ENCODE measurements around the gene COL13A1. TPM values are rescaled to one million over a fixed set of nuclear protein-coding genes. Genes with fewer than 3 reads are reported as not detected.

Gene COL13A1
- total RNA-seq, 1 donor from 2014 or later: 9.5 TPM

- intact Hi-C loops (cut with DNase I): no loop called here
- DNase-seq (ENCODE audit: low spot score): no peak
Observed at GRCh38 chr10:69839696-69840345, 38.1 kb downstream of the COL13A1 start.

DNA sequence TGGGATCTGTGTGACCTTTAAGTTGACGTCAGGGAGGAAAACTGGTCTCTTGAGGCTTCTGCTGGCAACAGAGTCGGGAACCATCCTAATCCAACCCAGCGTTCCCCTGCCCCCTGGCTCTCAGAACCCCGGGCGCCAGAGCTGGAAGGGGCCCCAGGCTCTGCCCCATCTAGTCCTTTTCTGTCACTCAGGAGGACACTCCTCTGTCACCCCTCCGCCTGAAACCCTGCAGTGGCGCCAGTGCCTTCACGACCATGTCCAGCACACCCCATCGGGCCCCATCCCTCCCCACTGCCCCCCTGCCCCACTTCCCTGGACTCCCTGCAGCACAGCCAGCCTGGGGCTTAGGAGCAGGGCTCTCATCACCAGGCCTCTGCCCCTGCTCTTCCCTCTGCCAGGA is 39.1 kb downstream of the COL13A1 start:
- intact Hi-C loops (cut with DNase I): no loop called here
- no peak for DNase-seq (ENCODE audit: low spot score)

DNA sequence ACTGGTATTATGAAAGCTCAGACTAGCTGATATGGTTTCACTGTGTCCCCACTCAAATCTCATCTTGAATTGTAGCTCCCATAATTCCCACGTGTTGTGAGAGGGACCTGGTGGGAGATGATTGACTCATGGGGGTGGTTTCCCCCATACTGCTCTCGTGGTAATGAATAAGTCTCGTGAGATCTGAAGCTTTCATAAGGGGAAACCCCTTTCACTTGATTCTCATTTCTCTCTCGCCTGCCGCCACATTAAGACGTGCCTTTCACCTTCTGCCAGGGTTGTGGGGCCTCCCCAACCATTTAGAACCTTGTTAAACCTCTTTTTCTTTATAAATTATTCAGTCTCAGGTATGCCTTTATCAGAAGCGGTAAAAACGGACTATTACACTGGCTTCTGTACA is 40.3 kb downstream of the COL13A1 start:
- intact Hi-C loops (cut with DNase I): no loop called here
- DNase-seq (ENCODE audit: low spot score): no peak

DNA sequence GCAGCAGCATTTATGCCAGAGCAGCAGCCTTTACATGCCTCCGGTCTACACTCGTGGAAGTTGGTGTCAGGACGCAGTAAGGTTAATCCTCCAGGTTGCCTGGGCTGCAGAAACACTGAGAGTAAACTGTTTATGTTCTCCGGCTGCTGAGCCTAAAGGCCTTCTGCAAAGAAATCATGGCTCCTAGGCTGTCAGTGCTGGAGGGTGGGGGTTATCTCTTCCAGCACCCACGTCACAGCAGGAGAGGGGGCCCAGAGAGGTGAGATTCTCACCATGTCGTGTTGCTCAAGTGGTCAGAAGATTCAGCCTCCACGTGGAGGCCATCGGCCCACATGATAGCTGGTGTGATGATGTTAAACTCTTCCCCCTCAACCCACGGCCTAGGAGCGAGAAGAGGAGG is 41.2 kb downstream of the COL13A1 start:
- intact Hi-C loops (cut with DNase I): no loop called here

DNA sequence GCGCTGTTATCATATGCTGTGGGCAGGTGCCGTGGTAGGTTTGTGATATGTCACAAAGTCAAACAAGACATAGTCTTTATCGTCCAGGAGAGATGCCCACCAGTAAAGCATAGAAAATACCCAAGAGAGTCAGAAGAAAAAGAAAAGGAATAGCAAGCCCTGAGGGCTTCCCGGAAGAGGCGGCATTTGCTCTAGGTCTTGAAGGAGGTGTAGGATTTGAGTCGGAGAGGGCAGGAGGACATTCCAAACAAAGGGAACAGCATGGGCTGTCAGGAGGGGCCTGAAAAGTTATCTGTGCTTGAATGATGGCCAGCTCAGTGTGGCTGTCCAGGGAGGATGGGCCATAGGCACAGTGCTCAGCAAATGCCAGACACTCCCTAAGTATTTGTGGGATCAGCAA is 42.2 kb downstream of the COL13A1 start:
- intact Hi-C loops (cut with DNase I): no loop called here
- no peak for DNase-seq (ENCODE audit: low spot score)

More for the DNA sequence above, 41.2 kb downstream of the COL13A1 start:
- no peak for DNase-seq (ENCODE audit: low spot score)

- intact Hi-C loops (cut with DNase I): no loop called here
- no peak for DNase-seq (ENCODE audit: low spot score)
Observed at GRCh38 chr10:69844698-69845097, 43.0 kb downstream of the COL13A1 start.

- no peak for DNase-seq (ENCODE audit: low spot score)
- intact Hi-C loops (cut with DNase I): no loop called here
Observed at GRCh38 chr10:69845574-69846292, 44.0 kb downstream of the COL13A1 start.

DNA sequence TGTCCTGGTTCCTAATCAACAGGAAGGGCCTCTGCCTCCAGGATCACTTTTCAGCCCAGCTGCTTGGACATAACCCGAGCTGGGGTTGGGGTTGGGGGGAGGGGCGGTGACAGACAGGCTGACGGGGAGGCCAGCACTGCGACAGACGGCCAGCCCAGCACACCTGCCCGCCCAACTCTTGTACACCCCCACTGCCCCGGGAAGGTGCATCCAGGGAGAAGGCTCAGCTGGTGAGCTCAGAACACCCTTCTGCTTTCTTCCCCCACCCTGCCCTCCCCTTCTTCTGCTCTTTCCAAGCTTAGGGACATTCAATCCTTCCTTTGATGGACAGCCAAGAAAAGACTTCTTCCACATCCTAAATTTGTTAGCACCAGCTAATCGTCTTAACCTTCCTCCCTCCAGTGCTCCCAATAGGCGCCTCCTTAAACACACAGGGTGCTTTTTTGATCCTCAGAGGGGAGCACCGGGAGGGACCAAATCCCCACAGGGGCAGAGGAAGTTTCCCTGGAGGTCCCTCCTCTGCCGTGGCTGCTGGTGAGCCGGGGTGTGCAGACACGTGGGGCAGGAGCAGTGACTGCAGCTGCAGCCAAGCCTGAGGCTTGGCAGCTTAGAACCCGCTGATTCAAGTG is 44.7 kb downstream of the COL13A1 start:
- DNase-seq (ENCODE audit: low spot score): no peak
- intact Hi-C loops (cut with DNase I): no loop called here

- no peak for DNase-seq (ENCODE audit: low spot score)
- intact Hi-C loops (cut with DNase I): no loop called here
Observed at GRCh38 chr10:69847458-69847857, 45.8 kb downstream of the COL13A1 start.

GRCh38 chr10:69847883-69848282 is 46.2 kb downstream of the COL13A1 start:
- intact Hi-C loops (cut with DNase I): no loop called here
- no peak for DNase-seq (ENCODE audit: low spot score)

- no peak for DNase-seq (ENCODE audit: low spot score)
- intact Hi-C loops (cut with DNase I): no loop called here
Observed at GRCh38 chr10:69848454-69848853, 46.7 kb downstream of the COL13A1 start.

DNA sequence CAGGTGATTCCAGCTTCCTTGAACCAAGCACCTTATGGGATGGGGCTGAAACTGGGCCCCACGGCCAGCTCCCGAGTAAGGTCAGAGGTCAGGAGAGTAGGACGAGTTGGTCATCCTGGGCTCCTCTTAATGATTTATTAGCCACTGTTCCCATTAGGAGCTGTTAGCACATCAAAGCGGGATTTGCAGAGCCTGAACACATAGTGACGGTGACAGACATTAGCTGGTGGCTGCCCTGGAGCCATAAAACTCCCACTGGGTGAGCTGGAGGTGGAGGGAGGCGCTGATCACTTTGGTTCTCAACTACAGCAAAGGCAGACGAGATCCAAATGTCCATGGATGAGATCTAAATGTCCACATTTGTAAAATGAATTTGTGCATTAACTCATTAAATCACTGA is 48.1 kb downstream of the COL13A1 start:
- no peak for DNase-seq (ENCODE audit: low spot score)
- intact Hi-C loops (cut with DNase I): no loop called here

DNA sequence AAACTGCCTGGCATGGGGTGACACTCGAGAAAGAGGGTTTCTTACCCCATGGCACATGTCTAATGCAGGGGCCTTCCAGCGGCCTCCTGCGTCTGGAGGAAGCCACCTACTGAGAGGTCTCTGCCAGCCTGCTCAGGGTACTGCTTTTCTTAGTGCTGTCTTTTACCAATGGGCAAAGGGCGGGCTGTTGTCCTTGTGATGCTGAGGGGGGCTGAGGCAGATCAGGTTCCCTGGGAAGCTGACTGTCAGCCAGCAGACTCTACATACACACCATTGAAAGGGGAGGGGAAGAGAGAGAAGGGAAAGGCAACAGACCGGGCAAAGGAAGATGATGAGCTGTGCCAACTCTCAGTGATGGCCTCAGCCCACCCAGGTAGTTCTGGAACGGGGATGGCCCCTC is 48.7 kb downstream of the COL13A1 start:
- no peak for DNase-seq (ENCODE audit: low spot score)
- intact Hi-C loops (cut with DNase I): no loop called here

- DNase-seq (ENCODE audit: low spot score): no peak
- intact Hi-C loops (cut with DNase I): no loop called here
Observed at GRCh38 chr10:69851306-69851705, 49.6 kb downstream of the COL13A1 start.

- no peak for DNase-seq (ENCODE audit: low spot score)
- intact Hi-C loops (cut with DNase I): no loop called here
Observed at GRCh38 chr10:69853064-69853463, 51.4 kb downstream of the COL13A1 start.

DNA sequence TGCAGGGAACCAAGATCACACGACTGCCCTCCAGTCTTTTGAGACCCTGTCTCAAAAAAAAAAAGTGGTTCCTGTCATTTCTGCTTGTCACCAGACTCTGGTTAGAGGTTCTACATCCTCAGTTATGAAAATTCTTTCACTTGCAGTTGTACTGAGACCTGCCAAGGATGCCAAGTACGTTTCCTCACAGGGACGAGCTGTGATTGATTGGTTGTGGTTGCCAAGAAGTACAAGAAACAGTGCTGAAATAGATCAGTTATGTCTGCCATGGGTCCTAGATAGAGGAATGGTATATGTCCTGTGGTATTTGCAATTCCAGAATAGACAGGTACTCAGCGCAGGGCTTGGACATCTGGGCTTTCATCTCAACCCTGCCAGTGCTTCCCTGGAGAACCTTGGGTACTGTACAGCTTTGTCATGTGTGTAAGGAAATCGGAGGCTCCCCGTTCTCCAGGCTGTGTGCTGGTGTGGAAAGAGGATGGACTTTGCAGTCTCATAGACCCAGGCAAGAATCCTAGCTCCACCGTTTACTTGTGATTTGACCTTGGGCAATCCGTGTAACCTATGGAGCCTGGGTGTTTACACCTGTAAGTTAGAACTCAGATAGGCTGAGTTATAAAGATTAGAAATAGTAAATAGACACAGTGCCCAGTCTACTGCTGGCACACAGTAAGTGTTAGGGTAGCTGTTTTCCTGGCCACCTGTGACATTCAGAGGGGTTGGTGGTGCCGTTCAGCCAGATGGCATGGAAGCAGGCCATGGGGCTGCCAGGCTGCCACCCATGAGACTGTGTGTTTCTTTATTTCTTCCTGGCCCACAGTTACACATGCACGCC is 53.0 kb downstream of the COL13A1 start:
- no peak for DNase-seq (ENCODE audit: low spot score)
- intact Hi-C loops (cut with DNase I): no loop called here

- no peak for DNase-seq (ENCODE audit: low spot score)
- intact Hi-C loops (cut with DNase I): no loop called here
Observed at GRCh38 chr10:69855346-69856111, 53.8 kb downstream of the COL13A1 start.

GRCh38 chr10:69856601-69857166 is 55.0 kb downstream of the COL13A1 start:
- intact Hi-C loops (cut with DNase I): no loop called here

DNA sequence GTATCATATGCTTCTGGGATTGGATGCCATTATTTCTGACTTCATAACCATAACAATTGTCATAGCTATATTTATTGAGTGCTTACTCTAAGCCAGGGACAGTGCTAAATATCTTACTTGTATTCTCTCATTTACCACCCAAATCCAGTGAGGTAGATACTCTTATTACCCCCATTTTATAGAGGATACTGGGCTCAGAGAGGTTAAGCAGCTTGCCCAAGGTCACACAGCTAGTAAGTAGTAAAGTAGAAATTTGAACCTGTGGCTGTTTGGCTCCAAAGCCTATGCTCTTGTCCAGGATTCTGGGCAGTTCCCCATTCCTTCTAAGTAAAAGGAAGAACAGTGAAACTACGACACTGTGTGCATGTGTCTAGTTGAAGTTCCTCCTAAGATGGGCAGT is 56.5 kb downstream of the COL13A1 start:
- intact Hi-C loops (cut with DNase I): no loop called here
- DNase-seq (ENCODE audit: low spot score): no peak

More at GRCh38 chr10:69856601-69857166, 55.0 kb downstream of the COL13A1 start:
- no peak for DNase-seq (ENCODE audit: low spot score)
